Liver (tissue), 9 donors: ENCODE data around the gene PPFIBP2. TPM values are rescaled to one million over a fixed set of nuclear protein-coding genes. Genes with fewer than 3 reads are reported as not detected.
A peak's percentile ranks its signal among the peaks of the same experiment; 100 is the strongest.

Experiments used
- DNase-seq: peaks from one replicate; pipeline ENCODE4 v3.0.0-alpha.2; 2017; ENCODE audit warnings: low spot score
- H3K27ac ChIP-seq, 2 donors: one replicate each; pipeline ENCODE4 v1.7.0; 2013; ENCODE audit warnings: inconsistent platforms in 2 of 2, low read length in 2 of 2, control low read depth in 1 of 2, low read depth in 1 of 2, mild to moderate bottlenecking in 1 of 2
- H3K27me3 ChIP-seq, 4 donors: one replicate each; pipeline versions ENCODE4 v1.6.1 to v1.7.0; 2013; ENCODE audit warnings: low read length in 3 of 4, inconsistent platforms in 1 of 4, mild to moderate bottlenecking in 1 of 4, moderate library complexity in 1 of 4; ENCODE audit not compliant: control insufficient read depth in 4 of 4, insufficient read depth in 4 of 4
- H3K36me3 ChIP-seq, 4 donors: one replicate each; pipeline versions ENCODE4 v1.6.1 to v1.7.0; 2013; ENCODE audit warnings: low read length in 3 of 4, mild to moderate bottlenecking in 3 of 4, low read depth in 1 of 4, moderate library complexity in 1 of 4; ENCODE audit not compliant: control insufficient read depth in 4 of 4, insufficient read depth in 3 of 4
- H3K4me1 ChIP-seq, 4 donors: one replicate each; pipeline versions ENCODE4 v1.6.1 to v1.7.0; 2013; ENCODE audit warnings: low read length in 3 of 4, mild to moderate bottlenecking in 3 of 4, moderate library complexity in 1 of 4; ENCODE audit not compliant: control insufficient read depth in 4 of 4, insufficient read depth in 4 of 4
- H3K4me3 ChIP-seq, 3 donors: one replicate each; pipeline versions ENCODE4 v1.6.1 to v1.7.0; 2013; ENCODE audit warnings: low read length in 3 of 3, control low read depth in 1 of 3, low read depth in 1 of 3, mild to moderate bottlenecking in 1 of 3
- H3K9ac ChIP-seq, 2 donors: one replicate each; pipeline ENCODE4 v1.7.0; 2013; ENCODE audit warnings: low read length in 2 of 2, mild to moderate bottlenecking in 2 of 2, moderate library complexity in 2 of 2, control low read depth in 1 of 2, low read depth in 1 of 2
- H3K9me3 ChIP-seq, 4 donors: one replicate each; pipeline versions ENCODE4 v1.6.1 to v1.7.0; 2013; ENCODE audit warnings: low read length in 3 of 4; ENCODE audit not compliant: control insufficient read depth in 4 of 4
- EGR1 ChIP-seq, 2 donors: IDR thresholded peaks; 2 replicates each; pipeline ENCODE4 v1.6.1; 2016 to 2018; ENCODE audit warnings: antibody characterized with exemption in 2 of 2, low read depth in 2 of 2
- FOXA1 ChIP-seq: IDR thresholded peaks from 2 replicates; pipeline ENCODE4 v1.6.1; 2016; ENCODE audit warnings: antibody characterized with exemption
- FOXA2 ChIP-seq: IDR thresholded peaks from 2 replicates; pipeline ENCODE4 v1.6.1; 2016; ENCODE audit warnings: antibody characterized with exemption
- HNF4A ChIP-seq, 2 donors: conservative IDR thresholded peaks; 2 replicates each; pipeline ENCODE4 v1.6.1; 2016; ENCODE audit warnings: antibody characterized with exemption in 2 of 2, mild to moderate bottlenecking in 2 of 2
- JUND ChIP-seq, 2 donors: IDR thresholded peaks; 2 replicates each; pipeline ENCODE4 v1.6.1; 2016; ENCODE audit warnings: antibody characterized with exemption in 2 of 2
- RAD21 ChIP-seq, 2 donors: IDR thresholded peaks; 2 replicates each; pipeline ENCODE4 v1.6.1; 2016; ENCODE audit warnings: antibody characterized with exemption in 2 of 2, mild to moderate bottlenecking in 2 of 2
- RXRA ChIP-seq, 2 donors: IDR thresholded peaks; 2 replicates each; pipeline ENCODE4 v1.6.1; 2017 to 2018; ENCODE audit warnings: antibody characterized with exemption in 2 of 2, mild to moderate bottlenecking in 1 of 2
- SP1 ChIP-seq: IDR thresholded peaks from 2 replicates; pipeline ENCODE4 v1.6.1; 2018; ENCODE audit warnings: antibody characterized with exemption, mild to moderate bottlenecking
- TAF1 ChIP-seq: conservative IDR thresholded peaks from 2 replicates; pipeline ENCODE4 v1.6.1; 2016; ENCODE audit warnings: antibody characterized with exemption, mild to moderate bottlenecking
- YY1 ChIP-seq: IDR thresholded peaks from 2 replicates; pipeline ENCODE4 v1.6.1; 2016; ENCODE audit warnings: antibody characterized with exemption, mild to moderate bottlenecking
- WGBS: extraction: QIAGEN DNeasy Blood & Tissue Kit; methylation state at CpG from one replicate; pipeline ENCODE4 v1.1.7; 2013; 5-methylcytosine and 5-hydroxymethylcytosine counted together
- polyA plus RNA-seq, 2 donors: library from polyadenylated mRNA; stranded (reverse) in 1 of 2; unstranded in 1 of 2; fragments of 200-250 nt in 1 of 2; fragments of >200 nt in 1 of 2; fragmentation: Nextera tagmentation in 1 of 2; extraction: Ambion mirVana in 1 of 2; gene quantifications; one replicate each; pipeline versions ENCODE4 v1.2.1 to v1.2.3, GENCODE V29; 2013 to 2015
- total RNA-seq, 2 donors: library from RNA; depleted of rRNA; stranded (reverse); fragments of >200 nt; gene quantifications; one replicate each; pipeline ENCODE4 v1.2.3, GENCODE V29; 2014
- TF ChIP-seq, protein P1 (sequence below): fragments of 150-350 bp; IDR thresholded peaks from 2 replicates; pipeline ENCODE4 v1.5.1; 2017; ENCODE audit warnings: improper control_type of control experiment, low read depth, low read length; ENCODE audit not compliant: missing input control
- TF ChIP-seq, protein P2 (sequence below): IDR thresholded peaks from 2 replicates; pipeline ENCODE4 v1.6.1; 2016; ENCODE audit warnings: antibody characterized with exemption
- TF ChIP-seq, protein P3 (sequence below): IDR thresholded peaks from 2 replicates; pipeline ENCODE4 v1.6.1; 2016; ENCODE audit warnings: antibody characterized with exemption, mild to moderate bottlenecking
- TF ChIP-seq, protein P4 (sequence below): IDR thresholded peaks from 2 replicates; pipeline ENCODE4 v1.6.1; 2016; ENCODE audit warnings: antibody characterized with exemption
- donor health status: healthy.
- donor health status: healthy.
- donor health status: healthy.
- donor health status: healthy.
- donor health status: healthy.

PPFIBP2 gene
- total and polyA plus RNA-seq, 4 donors: 19.6 to 80.0 (median 23.2) TPM

DNA sequence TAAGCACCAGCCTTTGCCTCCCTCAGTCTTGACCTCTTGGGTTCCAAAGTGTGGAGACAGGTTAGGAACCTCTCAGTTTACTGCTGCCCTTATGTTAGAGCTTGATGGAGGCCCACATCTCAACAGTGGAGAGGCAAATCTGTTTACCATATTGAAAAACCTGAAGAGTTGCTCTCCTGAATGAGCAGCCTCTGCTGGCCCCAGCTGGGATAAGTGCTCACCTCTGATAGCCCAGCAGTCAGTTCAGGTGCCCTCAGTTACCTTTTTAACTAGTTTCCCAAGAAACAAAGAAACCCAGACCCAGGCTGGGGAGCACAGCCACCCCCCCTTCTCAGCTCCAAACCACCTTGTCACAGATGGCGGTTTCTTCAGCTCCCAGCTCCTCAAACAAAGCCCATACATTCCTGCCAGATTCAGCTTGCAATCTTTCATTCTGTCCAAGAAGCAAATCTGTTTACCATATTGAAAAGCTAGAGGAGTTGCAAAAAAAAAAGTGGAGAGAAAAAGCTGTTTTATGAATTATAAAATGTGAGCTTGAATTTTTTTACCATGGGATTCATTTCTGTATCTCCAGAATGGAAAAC, 57.2 kb downstream of the PPFIBP2 start:
- no peak overlapping the region for H3K9ac ChIP-seq
- no peaks in the 10 kb centered on the region for H3K9me3 ChIP-seq
- H3K4me1 ChIP-seq: peaks cover 18 to 48% (median 36%) of the 10 kb centered on the region in 4 donors
- H3K4me3 ChIP-seq: no peak overlapping the region
- peaks cover 0 to 9% (median 6%) of the 10 kb centered on the region in 4 donors for H3K36me3 ChIP-seq
- no peaks in the 10 kb centered on the region for H3K27me3 ChIP-seq
- H3K27ac ChIP-seq: peak overlapping the region in 1 of 2 donors; percentile 32
- no peak for TF ChIP-seq TAF1
- TF ChIP-seq RAD21 (IDR thresholded peaks at IDR 0.05): peak in 1 of 2 donors; percentile 47
- no peak for TF ChIP-seq SP1
- no peak for TF ChIP-seq YY1
- DNase-seq: no peak
- 94% methylated on average over 1 of the region's 1 CpG for WGBS

DNA sequence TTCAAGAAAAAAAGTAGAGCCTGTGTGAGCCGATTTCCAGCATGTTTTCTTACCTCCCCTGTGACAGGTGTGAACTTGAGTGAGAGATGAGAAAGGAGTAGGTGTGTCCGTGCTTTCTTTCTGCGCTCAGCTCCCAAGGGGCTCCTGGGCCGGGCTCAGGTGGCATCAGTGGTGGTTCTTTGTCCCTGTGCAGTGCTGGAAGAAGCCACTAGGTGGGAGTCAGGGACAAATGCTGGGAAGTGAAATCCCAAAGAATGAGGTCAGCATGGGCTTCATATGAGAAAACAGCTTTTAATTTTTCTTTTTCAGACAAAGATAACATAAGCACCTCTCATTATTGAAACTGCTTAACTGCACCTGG, 57.8 kb downstream of the PPFIBP2 start:
- Histone ChIP-seq H3K9ac (peak overlapping the region; percentile 3 to 11), H3K9me3 (no peaks in the 10 kb centered on the region), H3K4me1 (peaks cover 20 to 54% (median 40%) of the 10 kb centered on the region in 4 donors), H3K36me3 (peaks cover 0 to 7% (median 6%) of the 10 kb centered on the region in 4 donors), H3K27me3 (no peaks in the 10 kb centered on the region), H3K4me3 (no peak overlapping the region), H3K27ac (peak overlapping the region; percentile 81 to 92)
- DNase-seq: peak; percentile 68
- 17% methylated on average over 4 of the region's 4 CpGs for WGBS
- TF ChIP-seq, protein P1, sequence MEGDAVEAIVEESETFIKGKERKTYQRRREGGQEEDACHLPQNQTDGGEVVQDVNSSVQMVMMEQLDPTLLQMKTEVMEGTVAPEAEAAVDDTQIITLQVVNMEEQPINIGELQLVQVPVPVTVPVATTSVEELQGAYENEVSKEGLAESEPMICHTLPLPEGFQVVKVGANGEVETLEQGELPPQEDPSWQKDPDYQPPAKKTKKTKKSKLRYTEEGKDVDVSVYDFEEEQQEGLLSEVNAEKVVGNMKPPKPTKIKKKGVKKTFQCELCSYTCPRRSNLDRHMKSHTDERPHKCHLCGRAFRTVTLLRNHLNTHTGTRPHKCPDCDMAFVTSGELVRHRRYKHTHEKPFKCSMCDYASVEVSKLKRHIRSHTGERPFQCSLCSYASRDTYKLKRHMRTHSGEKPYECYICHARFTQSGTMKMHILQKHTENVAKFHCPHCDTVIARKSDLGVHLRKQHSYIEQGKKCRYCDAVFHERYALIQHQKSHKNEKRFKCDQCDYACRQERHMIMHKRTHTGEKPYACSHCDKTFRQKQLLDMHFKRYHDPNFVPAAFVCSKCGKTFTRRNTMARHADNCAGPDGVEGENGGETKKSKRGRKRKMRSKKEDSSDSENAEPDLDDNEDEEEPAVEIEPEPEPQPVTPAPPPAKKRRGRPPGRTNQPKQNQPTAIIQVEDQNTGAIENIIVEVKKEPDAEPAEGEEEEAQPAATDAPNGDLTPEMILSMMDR: peak; percentile 97
- TF ChIP-seq FOXA2 (no peak), SP1 (no peak), TAF1 (no peak), RAD21 (IDR thresholded peaks at IDR 0.05) (peak; percentile 97), YY1 (peak; percentile 9), RXRA (IDR thresholded peaks at IDR 0.05) (no peak), HNF4A (conservative IDR thresholded peaks at IDR 0.05) (no peak), JUND (IDR thresholded peaks at IDR 0.05) (peak; percentile 63 to 70), FOXA1 (peak; percentile 16), EGR1 (IDR thresholded peaks at IDR 0.05; ENCODE audit: low read depth in 2 of 2) (no peak)
- TF ChIP-seq, protein P2, sequence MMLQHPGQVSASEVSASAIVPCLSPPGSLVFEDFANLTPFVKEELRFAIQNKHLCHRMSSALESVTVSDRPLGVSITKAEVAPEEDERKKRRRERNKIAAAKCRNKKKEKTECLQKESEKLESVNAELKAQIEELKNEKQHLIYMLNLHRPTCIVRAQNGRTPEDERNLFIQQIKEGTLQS: peak; percentile 25
- TF ChIP-seq, protein P3, sequence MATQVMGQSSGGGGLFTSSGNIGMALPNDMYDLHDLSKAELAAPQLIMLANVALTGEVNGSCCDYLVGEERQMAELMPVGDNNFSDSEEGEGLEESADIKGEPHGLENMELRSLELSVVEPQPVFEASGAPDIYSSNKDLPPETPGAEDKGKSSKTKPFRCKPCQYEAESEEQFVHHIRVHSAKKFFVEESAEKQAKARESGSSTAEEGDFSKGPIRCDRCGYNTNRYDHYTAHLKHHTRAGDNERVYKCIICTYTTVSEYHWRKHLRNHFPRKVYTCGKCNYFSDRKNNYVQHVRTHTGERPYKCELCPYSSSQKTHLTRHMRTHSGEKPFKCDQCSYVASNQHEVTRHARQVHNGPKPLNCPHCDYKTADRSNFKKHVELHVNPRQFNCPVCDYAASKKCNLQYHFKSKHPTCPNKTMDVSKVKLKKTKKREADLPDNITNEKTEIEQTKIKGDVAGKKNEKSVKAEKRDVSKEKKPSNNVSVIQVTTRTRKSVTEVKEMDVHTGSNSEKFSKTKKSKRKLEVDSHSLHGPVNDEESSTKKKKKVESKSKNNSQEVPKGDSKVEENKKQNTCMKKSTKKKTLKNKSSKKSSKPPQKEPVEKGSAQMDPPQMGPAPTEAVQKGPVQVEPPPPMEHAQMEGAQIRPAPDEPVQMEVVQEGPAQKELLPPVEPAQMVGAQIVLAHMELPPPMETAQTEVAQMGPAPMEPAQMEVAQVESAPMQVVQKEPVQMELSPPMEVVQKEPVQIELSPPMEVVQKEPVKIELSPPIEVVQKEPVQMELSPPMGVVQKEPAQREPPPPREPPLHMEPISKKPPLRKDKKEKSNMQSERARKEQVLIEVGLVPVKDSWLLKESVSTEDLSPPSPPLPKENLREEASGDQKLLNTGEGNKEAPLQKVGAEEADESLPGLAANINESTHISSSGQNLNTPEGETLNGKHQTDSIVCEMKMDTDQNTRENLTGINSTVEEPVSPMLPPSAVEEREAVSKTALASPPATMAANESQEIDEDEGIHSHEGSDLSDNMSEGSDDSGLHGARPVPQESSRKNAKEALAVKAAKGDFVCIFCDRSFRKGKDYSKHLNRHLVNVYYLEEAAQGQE: no peak
- TF ChIP-seq, protein P4, sequence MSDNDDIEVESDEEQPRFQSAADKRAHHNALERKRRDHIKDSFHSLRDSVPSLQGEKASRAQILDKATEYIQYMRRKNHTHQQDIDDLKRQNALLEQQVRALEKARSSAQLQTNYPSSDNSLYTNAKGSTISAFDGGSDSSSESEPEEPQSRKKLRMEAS: no peak
